Natural killer cell (primary cell): ENCODE results near the gene KRTAP4-6. TPM values are rescaled to one million over a fixed set of nuclear protein-coding genes. Genes with fewer than 3 reads are reported as not detected.
A peak's percentile ranks its signal among the peaks of the same experiment; 100 is the strongest.
"Not testable (repeated sequence)": the region's sequence is repeated elsewhere in the genome, so short reads cannot be mapped to it uniquely, and the experiment has no call there.

ENCODE experiments used
- ATAC-seq, 3 donors: fragments of 150-1000 bp in 2 of 3; fragments of 200-7000 bp in 1 of 3; cut with Tn5 transposase; 1 replicate in 1 of 3; 2 replicates in 2 of 3; pipeline ENCODE4 v1.10.0; 2021; ENCODE audit warnings: mild to moderate bottlenecking in 2 of 3, moderate library complexity in 2 of 3
- DNase-seq, 2 donors: peaks; one replicate each; pipeline versions ENCODE4 v3.0.0 to v3.0.0-alpha.2; 2013 to 2021; ENCODE audit warnings: mixed read lengths in 1 of 2
- H3K27ac ChIP-seq: one replicate; pipeline ENCODE4 v1.5.1; 2013; ENCODE audit warnings: mild to moderate bottlenecking, low read length
- H3K27me3 ChIP-seq: one replicate; pipeline ENCODE4 v1.6.1; 2013; ENCODE audit warnings: low read length; ENCODE audit not compliant: control insufficient read depth, insufficient read depth
- H3K36me3 ChIP-seq: one replicate; pipeline ENCODE4 v1.6.1; 2013; ENCODE audit warnings: low read length; ENCODE audit not compliant: control insufficient read depth, insufficient read depth
- H3K4me1 ChIP-seq: one replicate; pipeline ENCODE4 v1.6.1; 2013; ENCODE audit warnings: low read length; ENCODE audit not compliant: control insufficient read depth, insufficient read depth
- H3K4me3 ChIP-seq: one replicate; pipeline ENCODE4 v1.5.1; 2013; ENCODE audit warnings: low read length
- H3K9me3 ChIP-seq: one replicate; pipeline ENCODE4 v1.6.1; 2013; ENCODE audit warnings: low read length; ENCODE audit not compliant: control insufficient read depth, insufficient read depth
- H3K27ac Mint-ChIP-seq, 2 donors: one replicate each; pipeline ENCODE4 v1.8.0; 2022; ENCODE audit warnings: mild to moderate bottlenecking in 2 of 2, mixed read lengths in 2 of 2, moderate library complexity in 1 of 2
- H3K27me3 Mint-ChIP-seq, 2 donors: one replicate each; pipeline ENCODE4 v1.8.0; 2022; ENCODE audit warnings: low read depth in 2 of 2, mixed read lengths in 2 of 2
- H3K36me3 Mint-ChIP-seq: one replicate; pipeline ENCODE4 v1.8.0; 2022; ENCODE audit warnings: mixed read lengths
- H3K4me1 Mint-ChIP-seq, 2 donors: one replicate each; pipeline ENCODE4 v1.8.0; 2022; ENCODE audit warnings: mixed read lengths in 2 of 2
- H3K4me3 Mint-ChIP-seq: one replicate; pipeline ENCODE4 v1.8.0; 2022; ENCODE audit warnings: mild to moderate bottlenecking, moderate library complexity, mixed read lengths
- H3K9me3 Mint-ChIP-seq, 2 donors: one replicate each; pipeline ENCODE4 v1.8.0; 2022; ENCODE audit warnings: mixed read lengths in 2 of 2
- whole genome bisulfite sequencing: methylation state at CpG from one replicate; pipeline ENCODE4 v1.1.7; 2013; ENCODE audit warnings: missing lambda C conversion rate; ENCODE audit not compliant: insufficient coverage; 5-methylcytosine and 5-hydroxymethylcytosine counted together
- intact Hi-C: fragments of 100-400 bp; cut with micrococcal nuclease; formaldehyde crosslinking; loops from one replicate; pipeline ENCODE4 v1.14.2; 2022
- total RNA-seq, 4 donors: library from RNA; stranded (reverse); fragments of 120-200 nt in 1 of 4; gene quantifications; one replicate each; pipeline versions ENCODE4 v1.2.3 to v1.2.4, GENCODE V29; 2013 to 2022
- TF ChIP-seq, protein P1 (sequence below): fragments of 200-600 bp; IDR thresholded peaks from one replicate; pipeline ENCODE4 v1.8.0; 2022; ENCODE audit warnings: antibody characterized with exemption

Gene KRTAP4-6
- total RNA-seq, 3 donors from 2014 or later (not counting 1 experiment from before 2014, with no cell fraction given): not detected

DNA sequence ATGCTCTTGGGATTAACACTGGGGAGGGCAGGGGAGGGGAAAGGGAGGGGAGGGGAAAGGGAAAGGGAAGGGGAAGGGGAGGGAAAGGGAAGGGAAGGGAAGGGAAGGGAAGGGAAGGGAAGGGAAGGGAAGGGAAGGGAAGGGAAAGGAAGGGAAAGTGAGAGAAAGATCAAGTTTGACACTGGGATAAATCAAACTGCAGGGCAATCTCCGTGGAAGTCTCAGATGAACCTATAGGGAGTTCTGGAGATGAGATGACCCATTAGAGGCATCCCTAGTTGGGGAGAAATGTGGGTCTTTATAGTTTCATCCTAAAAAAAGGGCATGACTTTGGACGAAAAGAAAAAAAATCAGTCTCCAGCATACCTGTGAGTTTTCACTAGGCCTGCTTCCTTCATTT is 18.6 kb downstream of the KRTAP4-6 start:
- no peaks in the 10 kb centered on the region for H3K9me3 ChIP-seq
- Mint-ChIP-seq H3K36me3 (no peaks in the 10 kb centered on the region), H3K4me3 (no peak overlapping the region), H3K9me3 (no peaks in the 10 kb centered on the region), H3K27ac (no peak overlapping the region), H3K4me1 (peaks cover 11 to 14% of the 10 kb centered on the region in 2 donors), H3K27me3 (peaks cover 26 to 56% of the 10 kb centered on the region in 2 donors)
- no peak for ATAC-seq
- no peaks in the 10 kb centered on the region for H3K36me3 ChIP-seq
- no peak for DNase-seq
- H3K27ac ChIP-seq: no peak overlapping the region
- H3K4me3 ChIP-seq: no peak overlapping the region
- peaks cover 18% of the 10 kb centered on the region for H3K4me1 ChIP-seq
- peaks cover 6% of the 10 kb centered on the region for H3K27me3 ChIP-seq
- 98% methylated on average over 2 of the region's 2 CpGs for WGBS
- TF ChIP-seq, protein P1, sequence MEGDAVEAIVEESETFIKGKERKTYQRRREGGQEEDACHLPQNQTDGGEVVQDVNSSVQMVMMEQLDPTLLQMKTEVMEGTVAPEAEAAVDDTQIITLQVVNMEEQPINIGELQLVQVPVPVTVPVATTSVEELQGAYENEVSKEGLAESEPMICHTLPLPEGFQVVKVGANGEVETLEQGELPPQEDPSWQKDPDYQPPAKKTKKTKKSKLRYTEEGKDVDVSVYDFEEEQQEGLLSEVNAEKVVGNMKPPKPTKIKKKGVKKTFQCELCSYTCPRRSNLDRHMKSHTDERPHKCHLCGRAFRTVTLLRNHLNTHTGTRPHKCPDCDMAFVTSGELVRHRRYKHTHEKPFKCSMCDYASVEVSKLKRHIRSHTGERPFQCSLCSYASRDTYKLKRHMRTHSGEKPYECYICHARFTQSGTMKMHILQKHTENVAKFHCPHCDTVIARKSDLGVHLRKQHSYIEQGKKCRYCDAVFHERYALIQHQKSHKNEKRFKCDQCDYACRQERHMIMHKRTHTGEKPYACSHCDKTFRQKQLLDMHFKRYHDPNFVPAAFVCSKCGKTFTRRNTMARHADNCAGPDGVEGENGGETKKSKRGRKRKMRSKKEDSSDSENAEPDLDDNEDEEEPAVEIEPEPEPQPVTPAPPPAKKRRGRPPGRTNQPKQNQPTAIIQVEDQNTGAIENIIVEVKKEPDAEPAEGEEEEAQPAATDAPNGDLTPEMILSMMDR: no peak
- intact Hi-C loops: no loop called here

DNA sequence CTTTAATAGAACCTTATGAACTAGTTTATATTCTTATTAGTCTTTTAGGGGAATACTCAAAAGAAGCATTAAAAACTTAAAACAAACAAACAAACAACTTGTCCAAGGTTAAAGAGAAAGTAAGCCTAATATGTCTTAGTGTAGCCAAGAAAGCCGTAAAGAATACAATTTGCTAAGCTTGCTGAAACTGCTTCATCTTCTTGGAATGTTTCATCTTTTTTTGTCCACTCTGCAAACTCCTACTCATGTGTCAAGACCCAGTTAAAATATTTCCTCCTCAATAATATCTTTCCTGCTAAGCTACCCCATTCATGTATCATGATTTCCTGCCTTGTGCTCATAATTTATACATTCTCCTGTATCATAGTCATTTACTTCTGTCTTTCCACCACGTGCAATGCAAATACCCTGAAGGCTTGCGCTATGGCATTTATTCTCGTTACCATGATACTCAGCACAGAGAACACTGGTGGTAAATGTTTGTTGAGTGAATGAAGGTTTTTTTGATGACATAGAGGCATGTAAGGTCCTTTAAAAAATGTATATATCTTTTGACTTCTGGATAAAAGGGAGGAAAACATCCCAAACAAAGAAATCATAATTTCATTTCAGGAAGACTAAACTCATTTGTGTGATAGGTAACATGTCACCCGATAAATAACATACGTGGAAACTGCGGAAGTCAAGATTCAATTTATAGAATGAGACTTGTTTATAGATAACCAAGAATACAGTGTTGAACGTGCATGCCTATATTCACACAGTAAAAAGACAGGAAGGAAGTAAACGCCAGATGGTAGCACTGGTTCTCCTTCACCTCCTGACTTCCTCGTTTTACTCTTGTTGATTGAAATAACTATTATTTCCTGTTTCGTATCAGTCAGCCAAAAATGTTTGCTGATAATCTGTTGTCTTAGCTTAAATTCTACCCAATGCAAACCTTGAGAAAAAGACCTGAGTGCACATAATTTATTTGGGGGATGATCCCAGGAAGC is 20.4 kb downstream of the KRTAP4-6 start:
- DNase-seq: peak in 1 of 2 donors; percentile 36
- not testable (repeated sequence) for H3K4me3 Mint-ChIP-seq, H3K27me3 ChIP-seq, H3K27ac Mint-ChIP-seq, H3K4me1 ChIP-seq, H3K9me3 ChIP-seq, H3K9me3 Mint-ChIP-seq, H3K4me3 ChIP-seq, H3K36me3 Mint-ChIP-seq, H3K36me3 ChIP-seq
- WGBS: 31% methylated on average over 6 of the region's 11 CpGs
- intact Hi-C loops: loop anchor here (1.0 kb wide), 1 partner anchor 22 kb away; the partner anchor contains the start of gene KRTAP4-8
- Mint-ChIP-seq H3K4me1 (peaks cover 11 to 14% of the 10 kb centered on the region in 2 donors), H3K27me3 (peaks cover 23 to 66% of the 10 kb centered on the region in 2 donors)
- peak overlapping the region; percentile 74 for H3K27ac ChIP-seq
- peak in 1 of 3 donors; percentile 33 for ATAC-seq

DNA sequence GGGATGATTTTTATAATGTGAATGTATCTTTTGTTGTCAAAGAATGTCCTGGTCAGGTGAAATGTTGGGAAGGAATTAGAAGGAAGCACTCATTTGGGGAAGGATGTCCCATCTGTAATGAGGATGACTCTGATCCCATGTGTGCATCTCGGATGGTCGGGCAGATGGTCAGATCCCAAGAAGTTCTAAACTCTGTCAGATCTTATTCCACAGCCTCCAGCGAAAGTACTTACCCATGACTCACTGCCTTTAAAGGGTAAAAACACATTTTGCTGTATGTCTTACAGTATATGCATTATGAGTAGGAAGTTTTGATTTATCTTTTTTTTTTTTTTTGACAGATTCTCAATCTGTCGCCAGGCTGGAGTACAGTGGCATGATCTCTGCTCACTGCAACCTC is 21.6 kb downstream of the KRTAP4-6 start:
- Histone ChIP-seq H3K27me3 (no peaks in the 10 kb centered on the region), H3K9me3 (no peaks in the 10 kb centered on the region), H3K4me1 (peaks cover 7% of the 10 kb centered on the region), H3K4me3 (no peak overlapping the region), H3K36me3 (no peaks in the 10 kb centered on the region), H3K27ac (no peak overlapping the region)
- TF ChIP-seq, protein P1: no peak
- intact Hi-C loops: no loop called here
- no peak overlapping the region for H3K27ac Mint-ChIP-seq
- ATAC-seq (no peak), DNase-seq (no peak)
- peaks cover 23 to 63% of the 10 kb centered on the region in 2 donors for H3K27me3 Mint-ChIP-seq
- no peak overlapping the region for H3K4me3 Mint-ChIP-seq
- H3K4me1 Mint-ChIP-seq: peaks cover 11 to 14% of the 10 kb centered on the region in 2 donors
- no peaks in the 10 kb centered on the region for H3K9me3 Mint-ChIP-seq
- H3K36me3 Mint-ChIP-seq: no peaks in the 10 kb centered on the region
- WGBS: 100% methylated on average over 2 of the region's 4 CpGs

DNA sequence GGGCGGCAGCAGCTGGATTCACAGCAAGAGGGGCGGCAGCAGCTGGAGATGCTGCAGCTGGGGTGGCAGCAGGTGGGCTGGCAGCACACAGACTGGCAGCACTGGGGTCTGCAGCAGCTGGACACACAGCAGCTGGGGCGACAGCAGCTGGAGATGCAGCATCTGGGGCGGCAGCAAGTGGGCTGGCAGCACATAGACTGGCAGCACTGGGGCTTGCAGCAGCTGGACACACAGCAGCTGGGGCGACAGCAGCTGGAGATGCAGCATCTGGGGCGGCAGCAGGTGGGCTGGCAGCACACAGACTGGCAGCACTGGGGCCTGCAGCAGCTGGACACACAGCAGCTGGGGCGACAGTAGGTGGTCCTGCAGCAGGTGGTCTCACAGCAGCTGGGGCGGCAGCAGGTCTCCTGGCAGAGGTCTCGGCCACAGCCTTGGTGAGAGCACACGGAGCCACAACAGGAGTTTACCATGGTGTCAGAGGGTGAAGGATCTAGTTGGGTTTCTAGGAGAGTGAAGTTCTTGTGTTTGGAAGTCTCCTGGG is 22.4 kb downstream of the KRTAP4-6 start, which contains the start of gene KRTAP4-11:
Gene KRTAP4-11, minus strand, starts transcription at position 528 of the 541 bp plus-strand sequence. Its CDS starts 58 bp downstream, at position 470.
- peaks cover 18 to 57% of the 10 kb centered on the region in 2 donors for H3K27me3 Mint-ChIP-seq
- H3K36me3 ChIP-seq, H3K27me3 ChIP-seq, ATAC-seq, H3K4me3 ChIP-seq, H3K4me3 Mint-ChIP-seq, intact Hi-C loops, H3K27ac ChIP-seq, H3K4me1 ChIP-seq, H3K36me3 Mint-ChIP-seq, H3K27ac Mint-ChIP-seq, DNase-seq, H3K9me3 ChIP-seq, H3K9me3 Mint-ChIP-seq: not testable (repeated sequence)
- H3K4me1 Mint-ChIP-seq: peaks cover 9 to 11% of the 10 kb centered on the region in 2 donors
- WGBS: 82% methylated on average over 10 of the region's 10 CpGs
